ENCODE data around the gene NECAB3. TPM values are rescaled to one million over a fixed set of nuclear protein-coding genes. Genes with fewer than 3 reads are reported as not detected.

NECAB3 gene
- total RNA-seq, 2 experiments from 2014 or later = 62.4 to 79.4 TPM

GRCh38 chr20:33667676-33668465, 6.4 kb downstream of the NECAB3 start:
- H3K9me3 ChIP-seq (ENCODE audit: low read length) = no peaks in the 10 kb centered on the region
- DNase-seq (ENCODE audit: low spot score) = peak; percentile 88
- H3K79me2 ChIP-seq (ENCODE audit: insufficient read depth, low read depth, low read length) = peaks cover 6% of the 10 kb centered on the region; the same call in 1 of the 2 replicates
- H3K36me3 ChIP-seq (ENCODE audit: insufficient read depth, low read length) = peaks cover 35% of the 10 kb centered on the region; the same call in 1 of the 2 replicates
- H3K4me1 ChIP-seq (ENCODE audit: insufficient read depth, low read length, poor library complexity, severe bottlenecking) = peaks cover 73% of the 10 kb centered on the region
- H2AFZ ChIP-seq (ENCODE audit: low read length) = peak overlapping the region; percentile 8; the same call in 1 of the 2 replicates
- intact Hi-C loops (cut with micrococcal nuclease; ENCODE audit: unreplicated experiment) = loop anchor here (2.0 to 5.0 kb wide), 2 partner anchors 63 to 266 kb away; partner anchors contain the start of genes CDK5RAP1 and ZNF341
- peak overlapping the region; percentile 79 for H3K27ac ChIP-seq (ENCODE audit: low read depth, low read length, poor library complexity, severe bottlenecking)
- peak overlapping the region; percentile 93 for H3K4me2 ChIP-seq (ENCODE audit: low read length)
- H3K4me3 ChIP-seq (ENCODE audit: low read depth, low read length, poor library complexity, severe bottlenecking) = peak overlapping the region; percentile 77
- ChIA-PET POLR2A (interaction anchor here (0.6 to 2.2 kb wide), 8 partner anchors 12 to 253 kb away, joined by 3 to 8 read pairs (median 4); partner anchors contain the start of gene SNTA1), CTCF (ENCODE audit: unreplicated experiment) (interaction anchor here (0.6 to 2.9 kb wide), 6 partner anchors 12 to 253 kb away, joined by 3 to 16 read pairs (median 4); no protein-coding TSS in a partner anchor)
- TF ChIP-seq EZH2phosphoT487 (IDR thresholded peaks at IDR 0.05; ENCODE audit: borderline replicate concordance, low read depth, low read length) (no peak), CTCF (conservative IDR thresholded peaks at IDR 0.05; ENCODE audit: low read length) (peak; percentile 90)
- 0 out of 2 replicates have a peak, but pooled peaks cover 5% of the 10 kb centered on the region for H4K20me1 ChIP-seq (ENCODE audit: insufficient read depth, low read length)
- H3K9me2 ChIP-seq (ENCODE audit: insufficient read depth, low read length) = no peaks in the 10 kb centered on the region
- BruUV-seq (replicated peaks) = no TSS peak

GRCh38 chr20:33667245-33667675, 7.0 kb downstream of the NECAB3 start:
- peak overlapping the region; percentile 77 for H3K4me3 ChIP-seq (ENCODE audit: low read depth, low read length, poor library complexity, severe bottlenecking)
- POLR2A ChIA-PET = interaction anchor here (0.6 to 1.8 kb wide), 7 partner anchors 18 to 252 kb away, joined by 3 to 6 read pairs (median 4); partner anchors contain the start of gene SNTA1
- H3K36me3 ChIP-seq (ENCODE audit: insufficient read depth, low read length) = peaks cover 35% of the 10 kb centered on the region; the same call in 1 of the 2 replicates
- H3K4me2 ChIP-seq (ENCODE audit: low read length) = peak overlapping the region; percentile 93
- intact Hi-C loops (cut with micrococcal nuclease; ENCODE audit: unreplicated experiment) = loop anchor here (2.0 to 5.0 kb wide), 2 partner anchors 64 to 265 kb away; partner anchors contain the start of genes CDK5RAP1 and ZNF341
- DNase-seq (ENCODE audit: low spot score) = peak; percentile 54
- H4K20me1 ChIP-seq (ENCODE audit: insufficient read depth, low read length) = 0 out of 2 replicates have a peak, but pooled peaks cover 5% of the 10 kb centered on the region
- H3K79me2 ChIP-seq (ENCODE audit: insufficient read depth, low read depth, low read length) = peaks cover 5% of the 10 kb centered on the region; the same call in 1 of the 2 replicates
- H3K9me2 ChIP-seq (ENCODE audit: insufficient read depth, low read length) = no peaks in the 10 kb centered on the region
- TF ChIP-seq EZH2phosphoT487 (IDR thresholded peaks at IDR 0.05; ENCODE audit: borderline replicate concordance, low read depth, low read length) (no peak), CTCF (conservative IDR thresholded peaks at IDR 0.05; ENCODE audit: low read length) (no peak)
- CTCF ChIA-PET (ENCODE audit: unreplicated experiment) = interaction anchor here (0.6 to 2.9 kb wide), 3 partner anchors 13 to 221 kb away, joined by 3 to 16 read pairs (median 4); no protein-coding TSS in a partner anchor
- H2AFZ ChIP-seq (ENCODE audit: low read length) = peak overlapping the region; percentile 8; the same call in 1 of the 2 replicates
- peaks cover 70% of the 10 kb centered on the region for H3K4me1 ChIP-seq (ENCODE audit: insufficient read depth, low read length, poor library complexity, severe bottlenecking)
- peak overlapping the region; percentile 79 for H3K27ac ChIP-seq (ENCODE audit: low read depth, low read length, poor library complexity, severe bottlenecking)
- H3K9me3 ChIP-seq (ENCODE audit: low read length) = no peaks in the 10 kb centered on the region
- BruUV-seq (replicated peaks) = no TSS peak
